Measurements from ENCODE around the gene C22orf15. TPM values are rescaled to one million over a fixed set of nuclear protein-coding genes. Genes with fewer than 3 reads are reported as not detected.

The C22orf15 gene
- total and polyA plus RNA-seq, 2 of the 8 experiments (the other 6 are each of a cell fraction or from before 2014, with no cell fraction given) = 4.2 to 4.9 TPM

DNA sequence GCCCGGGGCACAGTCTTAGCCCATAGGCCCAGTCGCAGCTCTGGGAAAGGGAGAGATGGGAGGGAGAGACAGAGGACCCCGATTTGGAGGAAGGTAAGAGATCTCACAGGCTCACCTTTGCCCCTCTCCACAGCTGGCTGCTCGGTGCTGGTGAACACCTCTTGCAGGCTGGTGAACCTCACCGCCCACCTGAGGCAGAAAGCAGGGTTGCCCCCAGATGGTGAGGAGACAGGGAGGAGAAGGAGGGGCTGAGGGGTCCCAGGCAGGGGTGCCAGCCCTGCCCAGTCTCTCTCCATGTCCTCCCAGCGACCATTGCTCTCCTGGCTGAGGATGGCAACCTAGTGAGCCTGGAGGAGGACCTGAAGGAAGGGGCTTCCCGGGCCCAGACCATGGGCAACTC lies 1.2 kb downstream of the C22orf15 start (continued):
- TF ChIP-seq FOSL1 (IDR thresholded peaks at IDR 0.05; ENCODE audit: insufficient read depth, low read depth, low read length) (no peak), CTBP2 (IDR thresholded peaks at IDR 0.05; ENCODE audit: borderline replicate concordance, insufficient read depth, insufficient read length, low read length) (no peak), CTCF (IDR thresholded peaks at IDR 0.05; ENCODE audit: control extremely low read depth in 1 of 3, insufficient read depth in 1 of 3, low read depth in 1 of 3, low read length in 3 of 3) (no peak), SRF (IDR thresholded peaks at IDR 0.05; ENCODE audit: low read depth, low read length) (no peak), GABPA (IDR thresholded peaks at IDR 0.05; ENCODE audit: borderline replicate concordance, insufficient read depth, low read length) (no peak), PHF8 (conservative IDR thresholded peaks at IDR 0.05; ENCODE audit: low read depth, low read length) (no peak)

All from H1 (cell line).